Measurements from ENCODE around the gene GPRASP1.
"Not testable (repeated sequence)": the region's sequence is repeated elsewhere in the genome, so short reads cannot be mapped to it uniquely, and the experiment has no call there.

Gene GPRASP1
- total RNA-seq = 0.21 to 3.3 (median 0.93) reads per million in 17 experiments

DNA sequence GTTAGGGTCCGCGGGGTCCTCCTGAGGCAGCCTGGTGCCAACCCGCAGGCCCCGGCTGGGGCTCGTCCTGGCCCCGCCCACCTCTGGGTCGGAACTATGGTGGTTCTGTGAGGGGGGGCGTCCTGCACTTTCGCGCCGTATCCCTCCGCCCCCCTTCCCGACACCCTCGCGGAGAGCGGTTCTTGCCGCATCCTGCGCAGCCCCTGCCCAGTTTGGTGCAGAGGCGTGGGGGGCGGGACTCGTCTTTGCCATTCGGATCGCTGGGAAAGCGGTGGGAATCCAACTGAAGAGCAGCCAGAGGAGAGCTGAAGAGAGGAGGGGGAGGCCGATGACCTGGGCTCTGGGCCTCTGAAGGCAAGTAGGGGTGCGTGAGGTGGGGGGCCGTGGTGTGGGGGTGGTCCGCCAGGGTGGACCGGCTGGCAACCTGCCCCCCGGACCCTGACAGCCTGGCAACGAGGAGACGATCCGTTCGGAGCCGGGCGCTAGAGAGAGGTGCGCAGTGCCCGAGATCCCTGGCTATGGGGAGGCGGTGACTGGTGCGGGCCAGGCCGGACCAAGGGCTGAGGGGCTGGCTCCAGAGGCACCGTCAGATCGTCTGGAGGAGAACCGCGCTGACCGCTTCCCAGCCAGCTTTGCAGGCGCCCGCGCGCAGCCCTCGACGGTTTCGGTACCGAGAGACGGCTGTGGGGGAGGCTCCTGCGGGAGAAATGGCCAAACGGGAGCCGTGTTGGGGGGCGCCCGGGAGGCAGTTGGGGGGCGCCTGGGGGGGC, at the start of gene GPRASP1:
GPRASP1 (plus strand) TSS at position 242 of the 770 bp plus-strand sequence. CDS start 2,431 bp downstream, outside the sequence.
- DNase-seq = peak; percentile 7 to 28 (median 14)

DNA sequence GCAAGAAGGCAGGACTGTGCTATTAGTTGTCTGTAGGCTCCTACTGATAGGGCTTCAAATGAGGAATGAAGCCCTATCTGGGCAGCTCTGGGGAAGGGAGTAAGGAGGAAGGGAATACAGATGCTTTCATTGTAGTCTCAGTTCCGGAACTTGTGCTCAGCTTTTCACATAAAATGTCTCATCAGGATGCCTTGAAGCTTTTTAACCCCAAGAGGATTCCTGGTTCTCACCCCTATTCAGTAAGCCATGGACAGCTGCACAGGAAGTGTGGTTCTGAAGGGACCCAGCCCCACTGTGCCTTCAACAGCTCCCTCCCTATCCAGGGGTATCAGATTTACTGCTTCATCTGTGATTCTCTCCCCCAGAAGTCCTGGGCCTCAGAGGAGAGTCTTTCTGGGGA, 47.0 kb upstream of the GPRASP1 start:
- no peak for DNase-seq

- DNase-seq = no peak
Measured at GRCh38 chrX:102606115-102606514, 45.2 kb upstream of the GPRASP1 start.

- DNase-seq = no peak
Measured at GRCh38 chrX:102610905-102611304, 40.4 kb upstream of the GPRASP1 start.

GRCh38 chrX:102624105-102624504, 27.2 kb upstream of the GPRASP1 start:
- no peak for DNase-seq

DNA sequence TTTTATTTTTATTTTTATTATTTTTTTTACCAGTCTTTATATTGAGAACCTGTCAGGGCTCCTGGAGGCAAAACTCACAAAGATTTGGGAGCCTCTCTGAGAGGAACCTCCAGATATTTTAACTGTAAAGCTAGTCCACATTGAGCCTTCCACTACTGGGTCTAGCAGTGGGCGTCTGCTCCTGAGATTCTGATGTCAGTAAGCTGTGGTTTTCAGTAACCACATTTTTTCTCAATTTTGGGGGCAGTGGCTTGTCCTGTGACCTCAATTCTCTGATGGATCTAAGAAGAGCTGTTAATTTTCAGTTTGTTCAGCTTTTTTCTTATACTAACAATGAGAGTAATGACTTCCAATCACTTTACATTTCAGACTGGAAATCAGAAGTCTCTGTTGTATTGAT, 23.6 kb upstream of the GPRASP1 start:
- peak; percentile 24 to 69 (median 56) for DNase-seq

GRCh38 chrX:102637561-102637960, 13.7 kb upstream of the GPRASP1 start:
- no peak for DNase-seq

DNA sequence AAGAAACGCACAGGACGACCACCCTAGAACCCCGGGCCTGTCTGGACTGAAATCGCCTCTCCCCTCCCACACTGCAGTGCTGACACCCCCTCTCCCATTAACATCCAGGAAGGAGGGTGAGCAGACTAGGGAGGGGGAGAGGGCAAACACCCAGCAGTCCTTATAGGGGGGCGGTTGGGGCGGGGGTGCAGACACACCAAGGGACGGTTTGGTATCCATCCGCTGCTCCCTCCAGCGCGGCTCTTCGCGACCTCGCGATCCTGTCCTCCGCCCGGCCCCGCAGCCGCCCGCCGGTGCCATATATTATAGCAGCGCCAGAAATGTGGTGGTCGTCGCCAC, 411 bp upstream of the GPRASP1 start:
- DNase-seq = no peak

DNA sequence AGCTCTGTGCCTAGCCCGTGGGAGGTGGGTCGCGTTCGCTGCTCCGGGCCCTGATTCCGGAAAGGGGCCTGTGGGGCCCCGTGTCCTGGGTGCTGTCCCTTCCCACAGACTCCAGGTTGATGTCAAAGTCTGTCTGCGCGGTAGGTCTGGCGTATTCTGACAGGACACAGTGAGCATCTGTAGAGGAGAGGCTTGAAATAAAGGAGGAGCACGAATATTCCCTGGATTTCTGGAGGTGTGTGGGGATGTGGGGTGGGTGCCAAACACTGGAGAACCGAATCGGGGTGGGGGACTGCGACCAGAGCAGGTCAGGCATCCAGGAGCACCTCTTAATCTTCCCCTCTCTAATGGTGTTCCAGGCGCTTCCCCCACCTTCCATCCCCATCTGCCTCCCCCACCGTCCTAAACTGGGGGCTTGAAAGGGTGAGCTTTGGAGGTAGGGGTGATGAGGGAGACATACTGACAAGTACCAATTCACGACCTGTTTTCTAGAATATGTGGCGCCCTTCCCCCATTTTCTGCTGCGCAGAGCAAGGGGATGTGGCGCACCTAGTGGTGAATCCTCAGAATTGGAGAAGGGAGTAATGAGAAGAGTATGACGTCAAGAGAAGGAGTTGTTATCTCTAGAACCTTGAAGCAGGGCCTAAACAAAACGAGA, 877 bp downstream of the GPRASP1 start:
- peak in 3 of 4 experiments; percentile 13 to 19 (median 15) for DNase-seq

- DNase-seq = no peak
Measured at GRCh38 chrX:102654696-102655095, 3.4 kb downstream of the GPRASP1 start.

DNA sequence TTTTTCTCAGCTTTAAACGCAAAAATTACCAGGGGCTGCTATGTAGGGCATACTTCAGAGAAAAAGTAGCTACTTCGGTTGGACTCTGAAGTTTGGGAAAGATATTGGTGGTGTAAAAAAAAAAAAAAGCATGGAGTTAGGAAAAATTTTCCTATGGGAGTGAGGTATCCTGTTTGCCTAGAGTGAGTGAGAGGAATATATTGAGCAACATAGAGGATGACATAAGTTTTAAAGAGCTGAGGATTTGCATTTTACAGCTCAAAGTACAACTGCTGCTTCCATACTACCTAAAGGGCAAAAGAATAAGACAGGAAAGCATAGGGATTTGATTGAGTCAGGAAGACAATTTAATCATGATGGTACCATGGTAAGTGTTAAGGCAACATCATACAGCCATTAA, 7.3 kb downstream of the GPRASP1 start:
- peak in 1 of 4 experiments; percentile 10 for DNase-seq

GRCh38 chrX:102659790-102660757, 8.8 kb downstream of the GPRASP1 start:
- peak; percentile 71 to 83 (median 79) for DNase-seq

- not testable (repeated sequence) for DNase-seq
Measured at GRCh38 chrX:102663820-102664219, 12.5 kb downstream of the GPRASP1 start.

DNA sequence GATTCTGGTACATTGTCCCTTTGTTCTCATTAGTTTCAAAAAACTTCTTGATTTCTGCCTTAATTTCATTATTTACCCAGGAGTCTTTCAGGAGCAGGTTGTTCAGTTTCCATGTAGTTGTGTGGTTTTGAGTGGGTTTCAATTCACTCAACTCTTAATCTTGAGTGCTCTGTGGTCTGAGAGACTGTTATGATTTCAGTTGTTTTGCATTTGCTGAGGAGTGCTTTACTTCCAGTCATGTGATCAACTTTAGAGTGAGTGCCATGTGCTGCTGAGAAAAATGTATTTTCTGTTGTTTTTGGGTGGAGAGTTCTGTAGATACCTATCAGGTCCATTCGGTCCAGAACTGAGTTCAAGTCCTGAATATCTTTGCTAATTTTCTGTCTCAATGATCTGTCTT, 15.8 kb downstream of the GPRASP1 start:
- not testable (repeated sequence) for DNase-seq

DNA sequence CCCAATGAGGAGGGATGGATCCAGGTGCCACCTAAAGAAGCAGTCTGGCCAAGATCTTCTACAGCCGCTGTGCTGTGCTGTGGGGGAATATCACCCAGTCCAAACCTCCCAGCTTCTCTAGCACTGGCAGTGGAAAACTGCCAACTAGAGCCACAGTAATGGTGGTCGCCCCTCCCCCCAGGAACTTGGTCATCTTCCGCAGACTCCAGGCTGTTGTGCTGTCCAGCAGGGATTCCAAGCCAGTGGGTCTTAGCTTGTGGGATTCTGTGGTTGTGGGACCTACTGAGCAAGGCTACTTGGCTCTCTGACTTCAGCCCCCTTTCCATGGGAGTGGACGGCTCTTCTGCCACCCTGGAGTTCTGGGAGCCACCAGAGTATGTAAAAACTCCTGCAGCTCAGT, 18.2 kb downstream of the GPRASP1 start:
- no peak for DNase-seq

- no peak for DNase-seq
Measured at GRCh38 chrX:102672856-102673255, 21.6 kb downstream of the GPRASP1 start.

- DNase-seq = not testable (repeated sequence)
Measured at GRCh38 chrX:102677479-102677878, 26.2 kb downstream of the GPRASP1 start.

DNA sequence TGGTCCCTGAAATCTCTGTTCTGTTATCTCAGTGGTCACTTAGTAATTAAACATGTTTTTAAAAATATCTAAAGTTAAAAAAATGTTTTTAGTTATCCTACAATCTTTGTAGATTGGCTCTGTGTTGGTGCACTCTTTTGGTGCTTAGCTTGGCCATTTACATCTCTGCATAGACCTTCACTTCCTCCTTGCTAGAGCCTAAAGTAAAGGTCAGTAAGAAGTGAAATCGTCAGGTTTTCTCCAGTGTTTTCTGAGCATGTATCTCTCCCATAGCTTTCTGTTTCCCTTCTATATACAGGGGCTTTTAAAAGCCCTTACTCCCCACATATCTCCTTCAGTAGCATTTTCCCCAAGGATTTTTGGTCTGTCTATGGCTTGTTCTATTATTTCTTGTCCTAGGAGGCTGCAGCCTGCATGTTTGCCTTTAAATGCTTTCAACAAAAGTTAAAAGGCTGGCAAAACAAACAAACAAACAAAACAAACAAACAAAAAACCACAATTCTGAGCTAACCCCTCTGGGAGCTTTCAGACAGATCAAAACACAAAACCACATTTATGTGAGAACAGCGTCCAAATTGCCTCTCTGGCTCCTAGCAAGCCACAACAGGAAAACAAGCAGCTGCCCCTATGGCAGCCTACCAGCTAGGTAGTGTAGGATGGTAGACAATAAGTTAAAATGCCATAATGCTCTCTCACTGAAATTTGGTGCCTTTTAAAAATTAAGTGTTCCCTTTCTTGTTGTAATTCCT, 33.7 kb downstream of the GPRASP1 start:
- DNase-seq = no peak

DNA sequence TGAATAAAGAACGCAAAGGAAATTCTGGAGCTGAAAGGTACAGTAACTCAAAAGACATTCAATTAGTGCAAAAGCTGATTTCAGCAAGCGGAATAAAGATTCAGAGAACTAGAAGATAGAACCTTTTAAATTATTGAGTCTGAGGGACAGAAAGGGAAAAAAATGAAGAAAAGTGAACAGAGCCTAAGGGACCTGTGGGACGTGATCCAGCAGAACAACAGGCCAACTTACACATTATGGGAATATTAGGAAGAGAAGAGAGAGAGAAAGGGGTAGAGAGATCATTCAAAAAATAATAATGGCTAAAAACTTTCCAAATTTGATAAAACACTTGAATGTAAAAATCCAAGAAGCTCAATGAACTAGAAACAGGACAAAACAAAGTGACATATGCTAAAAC, 43.5 kb downstream of the GPRASP1 start:
- DNase-seq = no peak

DNA sequence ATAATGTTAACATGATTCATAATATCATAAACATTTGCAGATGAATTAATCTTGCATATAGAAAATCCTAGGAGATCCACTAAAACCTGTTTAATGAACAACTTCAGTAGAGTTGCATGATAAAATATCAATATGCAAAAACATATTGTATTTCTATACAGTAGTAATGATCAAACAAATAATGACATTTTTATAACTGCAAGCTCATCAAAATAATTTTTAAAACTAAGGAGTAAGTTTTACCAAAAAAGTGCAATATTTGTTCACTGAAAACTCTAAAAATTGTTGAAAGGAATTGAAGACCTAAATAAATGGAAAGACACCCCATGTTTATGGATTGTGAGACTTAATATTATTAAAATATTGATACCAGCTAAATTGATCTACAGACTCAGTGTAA, 45.0 kb downstream of the GPRASP1 start:
- DNase-seq = no peak

DNA sequence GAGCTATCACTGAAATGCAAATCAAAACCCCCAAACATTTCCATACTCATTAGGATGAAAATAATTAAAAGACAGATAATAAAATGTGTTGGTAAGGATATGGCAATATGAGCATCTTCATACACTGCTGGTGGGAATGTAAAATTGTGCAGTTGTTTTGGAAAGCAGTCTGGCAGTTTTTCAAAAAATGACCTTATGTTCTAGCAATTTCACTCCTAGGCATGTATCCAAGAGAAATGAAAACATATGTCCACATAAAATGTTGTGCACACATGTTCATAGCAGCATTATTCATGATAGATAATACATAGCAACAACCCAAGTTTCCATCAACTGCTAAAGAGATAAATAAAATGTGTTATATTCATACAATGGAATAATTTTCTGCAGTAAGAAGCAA, 46.2 kb downstream of the GPRASP1 start:
- no peak for DNase-seq
